ENCODE measurements around the gene SLC33A1.
"Not testable (repeated sequence)": the region's sequence is repeated elsewhere in the genome, so short reads cannot be mapped to it uniquely, and the experiment has no call there.

The SLC33A1 gene

DNA sequence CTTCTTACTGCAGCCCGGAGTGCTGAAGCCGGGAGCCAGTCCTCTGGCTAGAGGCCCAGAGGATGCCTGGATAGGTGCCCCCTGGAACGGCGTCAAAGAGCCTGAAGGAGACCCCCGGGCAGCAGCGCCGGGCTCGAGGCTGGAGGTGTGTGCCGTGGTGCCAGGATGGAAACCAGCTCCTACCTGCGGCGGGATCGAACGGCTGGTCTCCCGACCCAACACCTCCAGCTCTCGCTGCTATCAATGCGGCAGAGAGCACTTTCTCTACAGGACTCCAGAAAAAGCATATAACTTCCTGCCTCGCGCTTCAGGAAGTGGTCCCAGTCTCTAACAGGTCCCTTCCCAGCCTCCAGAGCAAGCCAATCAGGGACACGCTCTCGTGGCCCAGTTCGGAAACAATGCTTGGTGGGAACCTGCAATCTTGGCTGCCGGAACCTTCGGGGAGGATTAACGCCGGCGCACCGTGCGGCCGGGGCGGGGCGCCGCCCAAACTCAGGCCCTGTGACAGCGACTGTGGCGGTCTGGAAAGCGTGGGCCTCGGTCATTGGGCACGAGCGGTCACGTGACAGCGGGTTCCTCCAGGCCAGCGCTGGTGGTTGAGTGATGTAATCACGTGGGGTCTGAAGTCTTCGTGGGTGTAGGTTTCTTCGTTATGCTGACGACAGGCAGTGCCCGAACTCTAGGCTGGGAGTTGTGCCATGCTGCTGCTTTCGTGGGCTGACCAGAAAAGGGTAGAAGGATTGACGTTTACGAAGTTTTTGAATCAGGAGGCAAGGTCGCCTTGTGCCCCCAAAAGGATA, at the start of gene SLC33A1:
TSS of gene SLC33A1 (minus strand) at position 287 of the 800 bp plus-strand sequence. CDS start 430 bp downstream, outside the sequence.
- FAIRE-seq (peak; percentile 98), DNase-seq (ENCODE audit: extremely low spot score, insufficient read length, low read depth) (peak; percentile 97)

- no peak for FAIRE-seq
- no peak for DNase-seq (ENCODE audit: extremely low spot score, insufficient read length, low read depth)
Observed at GRCh38 chr3:155895379-155895900, 41.2 kb upstream of the SLC33A1 start.

DNA sequence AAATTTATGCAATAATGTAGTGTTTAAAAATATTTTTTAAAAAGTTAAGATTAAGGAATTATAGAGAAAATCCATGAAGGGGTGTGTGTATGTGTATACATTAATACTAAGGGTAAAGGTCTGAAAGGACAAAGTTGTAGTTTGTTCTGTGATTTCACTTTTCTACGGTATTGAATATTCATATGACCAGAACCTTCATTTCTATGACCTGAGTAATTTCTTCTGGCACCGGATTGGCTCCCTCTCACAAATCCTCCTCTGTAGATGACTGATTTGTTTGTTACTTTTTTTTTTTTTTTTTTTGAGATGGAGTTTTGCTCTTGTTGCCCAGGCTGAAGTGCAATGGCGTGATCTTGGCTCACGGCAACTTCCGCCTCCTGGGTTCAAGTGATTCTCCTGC, 37.1 kb upstream of the SLC33A1 start:
- DNase-seq (ENCODE audit: extremely low spot score, insufficient read length, low read depth) (no peak), FAIRE-seq (no peak)

DNA sequence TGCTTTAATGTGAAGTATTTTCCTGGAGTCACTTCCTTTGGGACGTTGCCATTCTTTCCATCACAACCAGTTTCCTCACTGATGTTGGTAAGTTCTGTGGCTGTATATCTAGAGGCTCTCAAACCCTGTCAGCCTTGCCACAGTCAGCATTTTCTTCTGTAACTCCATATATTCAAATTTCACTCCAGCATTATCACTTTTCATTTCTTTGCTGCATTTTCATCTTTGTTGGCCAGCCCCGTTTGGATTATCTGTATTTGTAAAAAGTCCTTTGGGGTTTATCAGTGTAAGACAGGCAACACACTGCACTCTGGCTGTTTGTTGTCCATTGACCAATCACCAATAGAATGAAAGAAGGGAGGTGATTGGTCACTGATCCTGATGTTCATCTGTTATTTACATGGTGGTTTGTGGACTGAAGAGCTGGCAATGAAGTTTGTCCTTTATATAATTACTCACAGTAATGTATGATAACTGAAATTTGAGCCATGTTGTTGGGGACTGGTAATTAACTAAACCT, 36.5 kb upstream of the SLC33A1 start:
- FAIRE-seq (peak; percentile 58), DNase-seq (ENCODE audit: extremely low spot score, insufficient read length, low read depth) (no peak)

GRCh38 chr3:155889952-155890351, 35.7 kb upstream of the SLC33A1 start:
- FAIRE-seq (no peak), DNase-seq (ENCODE audit: extremely low spot score, insufficient read length, low read depth) (no peak)

DNA sequence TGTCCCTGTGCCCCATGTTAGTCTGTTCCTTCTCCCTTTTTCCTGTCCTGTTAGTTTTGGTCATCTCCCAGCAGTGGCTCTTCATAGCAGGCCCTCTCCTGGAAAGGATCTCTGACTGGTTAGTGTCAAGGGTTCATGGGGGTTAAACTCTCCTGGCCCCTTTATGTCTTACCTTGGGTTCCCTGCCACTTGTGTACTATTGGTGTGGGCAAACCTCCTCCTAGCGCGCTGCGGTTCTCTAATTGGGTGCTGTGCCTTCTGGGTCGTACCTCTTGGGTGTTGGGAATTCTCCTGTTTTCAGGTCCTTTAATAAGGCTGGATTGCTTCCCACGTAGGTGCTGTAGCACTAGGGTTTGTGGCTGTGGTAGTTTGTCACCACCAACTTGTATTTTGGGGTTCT, 35.0 kb upstream of the SLC33A1 start:
- FAIRE-seq (no peak), DNase-seq (ENCODE audit: extremely low spot score, insufficient read length, low read depth) (no peak)

DNA sequence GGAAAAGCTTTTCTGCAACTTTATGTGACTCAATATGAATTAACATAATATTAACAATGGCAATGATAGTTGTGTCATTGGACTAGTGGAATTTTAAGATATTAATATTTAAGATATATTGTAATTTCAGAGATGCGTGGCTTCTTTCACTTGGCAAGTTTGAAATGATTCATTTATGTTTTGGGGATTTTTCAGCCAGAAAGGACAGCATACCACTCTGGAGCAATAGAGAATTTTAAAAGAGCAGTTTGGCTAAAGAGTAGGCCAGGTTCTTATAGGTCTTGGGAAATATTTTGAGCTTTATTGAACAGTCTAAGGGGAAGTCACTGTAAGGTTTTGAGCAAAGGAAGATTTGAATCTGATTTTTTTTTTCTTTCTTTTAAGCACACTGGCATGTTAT, 32.7 kb upstream of the SLC33A1 start:
- DNase-seq (ENCODE audit: extremely low spot score, insufficient read length, low read depth) (no peak), FAIRE-seq (no peak)

DNA sequence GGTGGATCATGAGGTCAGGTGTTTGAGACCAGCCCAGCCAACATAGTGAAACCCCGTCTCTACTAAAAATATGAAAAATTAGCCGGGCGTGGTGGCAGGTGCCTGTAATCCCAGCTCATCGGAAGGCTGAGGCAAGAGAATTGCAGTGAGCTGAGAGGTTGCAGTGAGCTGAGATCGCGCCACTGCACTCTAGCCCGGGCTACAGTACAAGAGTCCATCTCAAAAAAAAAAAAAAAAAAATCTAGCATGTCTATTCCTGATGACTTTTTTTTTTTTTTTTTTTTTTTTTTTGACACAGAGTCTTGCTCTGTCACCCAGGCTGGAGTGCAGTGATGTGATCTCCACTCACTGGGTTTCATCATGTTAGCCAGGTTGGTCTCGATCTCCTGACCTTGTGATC, 32.1 kb upstream of the SLC33A1 start:
- DNase-seq (ENCODE audit: extremely low spot score, insufficient read length, low read depth); FAIRE-seq: not testable (repeated sequence)

DNA sequence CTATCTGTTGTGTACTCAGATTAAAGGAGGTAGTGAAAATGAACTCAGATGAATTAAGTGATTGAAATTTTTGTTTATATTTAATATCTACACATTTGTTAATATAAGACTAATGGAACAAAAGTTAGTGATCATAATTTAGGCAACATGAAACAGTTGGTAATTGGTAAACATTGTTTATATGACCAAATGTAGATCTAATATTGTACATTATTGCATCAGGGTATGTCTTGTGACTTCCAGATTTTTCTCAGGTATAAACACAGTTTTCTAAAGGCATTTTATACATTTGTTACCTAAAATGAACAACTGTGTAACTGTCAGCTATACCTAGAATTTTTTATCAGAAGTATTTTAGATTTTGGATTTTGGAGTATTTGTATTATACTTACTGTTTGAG, 31.1 kb upstream of the SLC33A1 start:
- no peak for FAIRE-seq
- no peak for DNase-seq (ENCODE audit: extremely low spot score, insufficient read length, low read depth)

- FAIRE-seq (no peak), DNase-seq (ENCODE audit: extremely low spot score, insufficient read length, low read depth) (no peak)
Observed at GRCh38 chr3:155884292-155884691, 30.1 kb upstream of the SLC33A1 start.

DNA sequence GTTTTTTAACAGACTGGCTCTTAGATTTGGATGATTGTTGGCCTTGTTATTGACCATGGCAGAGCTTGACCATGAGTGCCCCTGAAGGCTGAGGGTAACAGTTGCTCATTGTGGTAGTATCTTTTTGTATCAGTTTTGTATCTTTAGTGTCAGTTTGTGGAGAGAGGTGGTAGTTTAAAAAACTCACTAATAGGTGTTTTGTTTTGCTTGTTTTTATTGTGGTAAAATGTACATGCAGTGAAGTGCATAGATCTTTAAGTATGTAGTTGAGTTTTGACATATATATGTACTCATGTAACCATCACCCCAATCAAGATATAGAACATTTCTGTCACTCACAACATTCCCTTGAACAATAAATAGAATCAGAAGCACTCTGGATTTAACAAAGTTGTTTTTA, 26.1 kb upstream of the SLC33A1 start:
- FAIRE-seq = peak; percentile 26
- DNase-seq (ENCODE audit: extremely low spot score, insufficient read length, low read depth) = no peak

DNA sequence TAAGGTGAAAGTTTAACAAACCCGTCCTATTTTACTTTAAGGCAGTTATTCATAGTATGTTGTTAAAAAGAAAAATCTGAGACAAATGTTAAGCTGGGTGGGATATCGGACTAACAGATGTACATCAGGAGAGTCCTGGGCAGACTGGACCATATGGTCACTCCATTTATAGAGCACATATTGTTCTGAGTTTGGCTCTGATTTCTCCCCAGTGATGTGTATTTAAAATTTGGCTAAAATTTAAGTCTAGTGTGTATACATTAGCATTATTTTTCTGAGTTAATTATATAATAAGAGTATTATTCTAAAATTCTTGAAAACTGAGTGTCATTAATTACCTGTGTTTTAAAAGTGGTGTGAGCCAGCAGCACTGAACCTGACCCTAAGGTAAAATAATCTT, 22.3 kb upstream of the SLC33A1 start:
- FAIRE-seq = no peak

GRCh38 chr3:155876037-155876436, 21.8 kb upstream of the SLC33A1 start:
- FAIRE-seq (no peak), DNase-seq (ENCODE audit: extremely low spot score, insufficient read length, low read depth) (no peak)

More for the DNA sequence above, 22.3 kb upstream of the SLC33A1 start:
- DNase-seq (ENCODE audit: extremely low spot score, insufficient read length, low read depth) = no peak

- no peak for DNase-seq (ENCODE audit: extremely low spot score, insufficient read length, low read depth)
- FAIRE-seq = no peak
Observed at GRCh38 chr3:155872904-155873646, 18.8 kb upstream of the SLC33A1 start.

DNA sequence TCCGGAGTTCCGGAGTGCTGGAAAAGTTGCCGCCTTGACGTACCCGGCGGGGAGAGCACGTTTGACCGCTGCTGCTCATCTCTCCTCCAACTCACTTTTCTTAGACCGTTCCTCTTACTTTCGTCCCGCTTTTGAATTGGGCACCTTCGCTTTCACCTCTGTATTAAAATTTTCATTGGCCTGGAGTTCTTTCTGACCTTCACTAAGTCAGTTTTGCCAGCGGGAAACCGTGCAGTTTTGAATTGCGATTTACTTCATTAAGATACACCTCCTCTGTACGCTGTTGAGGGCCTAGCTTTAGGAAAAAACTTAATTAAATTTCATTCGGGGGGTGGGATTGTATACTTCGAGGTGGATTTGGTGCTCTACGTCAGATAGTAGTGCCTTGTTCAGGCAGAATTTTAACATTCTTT, 17.5 kb upstream of the SLC33A1 start:
- FAIRE-seq = no peak
- DNase-seq (ENCODE audit: extremely low spot score, insufficient read length, low read depth) = no peak

DNA sequence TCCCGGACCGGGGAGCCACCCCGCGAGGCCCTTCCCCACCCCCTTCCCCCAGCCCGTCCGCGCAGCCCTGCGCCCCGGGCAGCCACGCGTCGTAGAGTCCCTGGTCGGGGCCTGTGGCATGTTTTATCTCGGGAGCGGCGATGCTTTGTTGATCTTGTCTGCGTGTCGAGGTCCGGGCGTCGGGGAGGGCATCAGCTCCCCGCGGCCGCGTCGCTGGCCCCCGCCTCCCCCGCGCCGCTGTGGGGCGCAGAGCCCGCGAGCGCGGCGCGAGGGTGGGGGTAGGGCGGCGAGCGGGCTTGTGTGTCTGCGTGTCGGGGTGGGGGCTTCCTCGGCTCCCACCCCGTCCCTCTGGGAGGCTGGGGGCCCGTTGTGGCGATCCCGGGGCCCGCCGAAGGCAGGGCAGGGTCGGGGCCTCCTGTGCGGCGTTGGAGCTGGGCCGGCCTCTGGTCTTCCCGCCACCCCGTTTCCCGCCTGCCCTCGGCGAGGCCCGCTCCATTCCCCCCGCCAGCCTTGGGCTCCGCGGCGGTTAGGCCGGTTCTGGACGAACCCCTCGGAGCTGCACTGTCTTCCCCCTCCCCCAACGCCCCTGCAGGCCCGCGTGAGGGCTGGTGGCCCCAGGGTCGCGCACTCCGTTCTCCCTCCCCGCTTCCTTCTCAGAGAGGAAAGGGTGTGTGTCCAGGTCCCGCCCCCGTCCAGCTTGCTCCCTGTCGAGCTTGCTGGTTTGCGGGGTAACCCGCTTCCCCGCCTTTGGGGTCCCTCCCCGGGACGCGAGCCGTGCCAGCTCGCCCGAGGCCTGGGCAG, 16.9 kb upstream of the SLC33A1 start:
- DNase-seq (ENCODE audit: extremely low spot score, insufficient read length, low read depth) (no peak), FAIRE-seq (peak; percentile 12)

GRCh38 chr3:155870133-155870944, 16.1 kb upstream of the SLC33A1 start, which contains the start of gene GMPS:
TSS of gene GMPS (plus strand) at chr3:155870650. CDS start at chr3:155870871, 221 bp downstream.
- peak; percentile 84 for FAIRE-seq
- DNase-seq (ENCODE audit: extremely low spot score, insufficient read length, low read depth) = peak; percentile 91

- FAIRE-seq (no peak), DNase-seq (ENCODE audit: extremely low spot score, insufficient read length, low read depth) (no peak)
Observed at GRCh38 chr3:155869691-155870090, 15.5 kb upstream of the SLC33A1 start.

All from GM18507 (cell line).